K562 (cell line): ENCODE data around the gene ZDHHC20. TPM values are rescaled to one million over a fixed set of nuclear protein-coding genes. Genes with fewer than 3 reads are reported as not detected.
A peak's percentile ranks its signal among the peaks of the same experiment; 100 is the strongest.

Experiments
- BDP1 ChIP-seq: IDR thresholded peaks from 3 replicates; pipeline ENCODE4 v1.6.1; 2011; ENCODE audit not compliant: insufficient read length, insufficient read depth
- BMI1 ChIP-seq: fragments of 150-350 bp; IDR thresholded peaks from 2 replicates; pipeline ENCODE4 v1.6.1; 2014; ENCODE audit warnings: low read length
- CBFA2T3 ChIP-seq: fragments of 450-650 bp; IDR thresholded peaks from 2 replicates; pipeline ENCODE4 v1.6.1; 2017
- CHD1 ChIP-seq: fragments of 200-600 bp; sonication (generic); IDR thresholded peaks from one replicate; pipeline ENCODE4 v1.6.1; 2012; ENCODE audit warnings: mild to moderate bottlenecking, moderate library complexity, low read length, inconsistent platforms
- CREBBP ChIP-seq: IDR thresholded peaks from one replicate; pipeline ENCODE4 v1.6.1; 2012; ENCODE audit warnings: low read depth, mild to moderate bottlenecking, control low read depth, inconsistent platforms, low read length
- ETS2 ChIP-seq: IDR thresholded peaks from 2 replicates; pipeline ENCODE4 v1.6.1; 2016; ENCODE audit warnings: borderline replicate concordance, missing genetic modification characterization, mild to moderate bottlenecking, moderate library complexity, missing compliant biosample characterization; ENCODE audit not compliant: poor library complexity, severe bottlenecking
- GABPA ChIP-seq: fragments of 200-800 bp; sonication (Bioruptor generic); conservative IDR thresholded peaks from 2 replicates; pipeline ENCODE4 v1.6.1; 2016; ENCODE audit warnings: low read depth, missing genetic modification characterization, missing compliant biosample characterization
- HMG20B ChIP-seq: fragments of 250-450 bp; sonication (Bioruptor Pico); IDR thresholded peaks from 2 replicates; pipeline ENCODE4 v1.5.0; 2021; ENCODE audit warnings: mild to moderate bottlenecking
- MLLT1 ChIP-seq, 2 experiments: fragments of 450-650 bp; IDR thresholded peaks; 2 replicates each; pipeline ENCODE4 v1.6.1; 2016
- NFIX ChIP-seq: fragments of 250-450 bp; sonication (Bioruptor Pico); IDR thresholded peaks from 2 replicates; pipeline ENCODE4 v1.4.0; 2020; ENCODE audit warnings: low read depth, mild to moderate bottlenecking, moderate library complexity
- PHF20 ChIP-seq: fragments of 450-650 bp; IDR thresholded peaks from 2 replicates; pipeline ENCODE4 v1.6.1; 2018; ENCODE audit not compliant: partially characterized antibody
- SP2 ChIP-seq: IDR thresholded peaks from 2 replicates; pipeline ENCODE4 v1.6.1; 2011; ENCODE audit warnings: mild to moderate bottlenecking, low read depth, low read length, moderate library complexity; ENCODE audit not compliant: poor library complexity, severe bottlenecking; ENCODE audit errors: extremely low read depth
- SRSF3 ChIP-seq: fragments of 200-400 bp; formaldehyde crosslinking; IDR thresholded peaks from 2 replicates; pipeline ENCODE4 v1.6.1; 2016; ENCODE audit warnings: mild to moderate bottlenecking, low read length, moderate library complexity; ENCODE audit not compliant: insufficient read depth
- TAL1 ChIP-seq: fragments of 450-650 bp; IDR thresholded peaks from 2 replicates; pipeline ENCODE4 v1.6.1; 2016; ENCODE audit warnings: mild to moderate bottlenecking
- ZNF318 ChIP-seq, 2 experiments: fragments of 450-650 bp; IDR thresholded peaks; 2 replicates each; pipeline ENCODE4 v1.6.1; 2016; ENCODE audit warnings: mild to moderate bottlenecking in 2 of 2, borderline replicate concordance in 1 of 2, low read depth in 1 of 2, moderate library complexity in 1 of 2
- polyA plus RNA-seq, 8 experiments: library from polyadenylated mRNA; depleted of rRNA in 4 of 8; stranded (reverse) in 5 of 8; unstranded in 3 of 8; fragments of >200 nt; fragmentation: Nextera tagmentation in 2 of 8; fragmentation: Illumina TruSeq in 1 of 8; extraction: Ambion mirVana in 2 of 8; extraction: Trizol in 1 of 8; gene quantifications; 2 replicates each; pipeline versions ENCODE4 v1.2.1 to v1.2.3, GENCODE V29; 2011 to 2014; ENCODE audit warnings: inconsistent platforms in 1 of 8, missing spikeins in 1 of 8
- total RNA-seq, 7 experiments: library from RNA; depleted of rRNA in 6 of 7; stranded (reverse); fragments of >200 nt in 6 of 7; fragmentation: Illumina TruSeq in 2 of 7; extraction: Trizol in 2 of 7; gene quantifications; 2 replicates each; pipeline versions ENCODE4 v1.2.1 to v1.2.3, GENCODE V29; 2011 to 2021; ENCODE audit warnings: low replicate concordance in 1 of 7
- TF ChIP-seq, protein P1 (sequence below): fragments of 250-450 bp; sonication (Bioruptor Pico); IDR thresholded peaks from 2 replicates; pipeline ENCODE4 v1.6.1; 2021; ENCODE audit warnings: mild to moderate bottlenecking
- TF ChIP-seq, protein P2 (sequence below): fragments of 450-650 bp; IDR thresholded peaks from 2 replicates; pipeline ENCODE4 v1.7.0; 2016; ENCODE audit warnings: borderline replicate concordance

Gene ZDHHC20
- total and polyA plus RNA-seq, 9 of the 15 experiments (the other 6 are each of a cell fraction or from before 2014, with no cell fraction given): 2.7 to 20.9 (median 15.8) TPM

DNA sequence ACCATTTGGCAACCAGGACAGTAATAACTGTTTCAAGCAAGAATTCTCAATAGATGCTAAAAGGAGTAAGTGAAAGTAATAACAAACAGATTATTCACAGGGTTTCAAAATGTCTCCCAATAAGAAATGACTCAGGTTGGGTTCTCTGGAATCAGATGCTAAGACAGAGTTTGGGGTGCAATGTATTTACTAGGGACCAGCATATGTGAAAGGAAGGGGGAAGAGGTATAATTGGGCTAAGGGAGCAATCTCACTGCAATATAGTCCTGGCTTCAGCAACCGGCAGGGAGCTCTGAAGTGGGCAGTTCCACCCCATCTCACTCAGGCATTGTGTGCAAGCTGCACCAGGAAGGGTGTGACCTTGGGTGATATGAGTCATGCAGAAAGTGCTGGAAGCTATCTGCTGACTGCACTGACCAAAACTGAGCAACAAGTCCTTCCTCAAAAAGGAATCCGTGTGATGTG is 23.4 kb downstream of the ZDHHC20 start (continued):
- no peak for TF ChIP-seq GABPA
- TF ChIP-seq ETS2 (tag): no peak
- no peak for TF ChIP-seq HMG20B (CRISPR knock-in tag)
- TF ChIP-seq NFIX (CRISPR knock-in tag): no peak
- TF ChIP-seq, protein P1, sequence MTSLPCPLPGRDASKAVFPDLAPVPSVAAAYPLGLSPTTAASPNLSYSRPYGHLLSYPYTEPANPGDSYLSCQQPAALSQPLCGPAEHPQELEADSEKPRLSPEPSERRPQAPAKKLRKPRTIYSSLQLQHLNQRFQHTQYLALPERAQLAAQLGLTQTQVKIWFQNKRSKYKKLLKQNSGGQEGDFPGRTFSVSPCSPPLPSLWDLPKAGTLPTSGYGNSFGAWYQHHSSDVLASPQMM (CRISPR knock-in tag): no peak
- TF ChIP-seq SP2: no peak
- no peak for TF ChIP-seq CREBBP
- TF ChIP-seq BMI1: no peak
- TF ChIP-seq MLLT1 (IDR thresholded peaks at IDR 0.05): 0 out of 4 replicates have a peak, but pooled peaks of 1 of the 2 experiments have one; percentile 24
- TF ChIP-seq ZNF318 (IDR thresholded peaks at IDR 0.05; ENCODE audit: borderline replicate concordance in 1 of 2, low read depth in 1 of 2): no peak
- peak; percentile 29; the same call in 1 of the 2 replicates for TF ChIP-seq TAL1
- TF ChIP-seq, protein P2, sequence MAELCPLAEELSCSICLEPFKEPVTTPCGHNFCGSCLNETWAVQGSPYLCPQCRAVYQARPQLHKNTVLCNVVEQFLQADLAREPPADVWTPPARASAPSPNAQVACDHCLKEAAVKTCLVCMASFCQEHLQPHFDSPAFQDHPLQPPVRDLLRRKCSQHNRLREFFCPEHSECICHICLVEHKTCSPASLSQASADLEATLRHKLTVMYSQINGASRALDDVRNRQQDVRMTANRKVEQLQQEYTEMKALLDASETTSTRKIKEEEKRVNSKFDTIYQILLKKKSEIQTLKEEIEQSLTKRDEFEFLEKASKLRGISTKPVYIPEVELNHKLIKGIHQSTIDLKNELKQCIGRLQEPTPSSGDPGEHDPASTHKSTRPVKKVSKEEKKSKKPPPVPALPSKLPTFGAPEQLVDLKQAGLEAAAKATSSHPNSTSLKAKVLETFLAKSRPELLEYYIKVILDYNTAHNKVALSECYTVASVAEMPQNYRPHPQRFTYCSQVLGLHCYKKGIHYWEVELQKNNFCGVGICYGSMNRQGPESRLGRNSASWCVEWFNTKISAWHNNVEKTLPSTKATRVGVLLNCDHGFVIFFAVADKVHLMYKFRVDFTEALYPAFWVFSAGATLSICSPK: no peak
- TF ChIP-seq PHF20: no peak
- TF ChIP-seq BDP1: no peak
- no peak for TF ChIP-seq SRSF3
- no peak for TF ChIP-seq CHD1
- TF ChIP-seq CBFA2T3: peak; percentile 56
